GM10847 (cell line): Measurements from ENCODE around the gene GPR107.

Experiments used
- POLR2A ChIP-seq: IDR thresholded peaks from 2 replicates; pipeline ENCODE4 v1.6.1; 2011; ENCODE audit not compliant: insufficient read length; ENCODE audit errors: extremely low read depth

Gene GPR107

GRCh38 chr9:130114741-130115140 lies 61.0 kb downstream of the GPR107 start:
- TF ChIP-seq POLR2A: no peak

GRCh38 chr9:130116346-130116745 lies 62.6 kb downstream of the GPR107 start:
- no peak for TF ChIP-seq POLR2A

- no peak for TF ChIP-seq POLR2A
These were observed 63.7 kb downstream of the GPR107 start for GRCh38 chr9:130117376-130117775.

- no peak for TF ChIP-seq POLR2A
These were observed 64.3 kb downstream of the GPR107 start for GRCh38 chr9:130117816-130118632.

- TF ChIP-seq POLR2A: no peak
These were observed 65.3 kb downstream of the GPR107 start for GRCh38 chr9:130118841-130119518.

- no peak for TF ChIP-seq POLR2A
These were observed 66.0 kb downstream of the GPR107 start for GRCh38 chr9:130119519-130120298.

- TF ChIP-seq POLR2A: no peak
These were observed 66.5 kb downstream of the GPR107 start for GRCh38 chr9:130120299-130120587.

GRCh38 chr9:130120832-130121231 lies 67.1 kb downstream of the GPR107 start:
- no peak for TF ChIP-seq POLR2A

GRCh38 chr9:130122456-130122855 lies 68.8 kb downstream of the GPR107 start:
- TF ChIP-seq POLR2A: no peak

GRCh38 chr9:130124085-130124860 lies 70.6 kb downstream of the GPR107 start:
- TF ChIP-seq POLR2A: no peak

- TF ChIP-seq POLR2A: no peak
These were observed 73.2 kb downstream of the GPR107 start for GRCh38 chr9:130126721-130127433.

- TF ChIP-seq POLR2A: no peak
These were observed 74.5 kb downstream of the GPR107 start for GRCh38 chr9:130128251-130128650.

- no peak for TF ChIP-seq POLR2A
These were observed 75.2 kb downstream of the GPR107 start for GRCh38 chr9:130128733-130129431.
